Activated CD8-positive, alpha-beta memory T cell treated with anti-CD3 and anti-CD28 coated beads for 48 hours (primary cell): Measurements from ENCODE around the gene HECTD4.

Experiments
- DNase-seq, 3 experiments: peaks; one replicate each; pipeline ENCODE4 v3.0.0-alpha.2; 2020; ENCODE audit warnings: low read depth in 2 of 3, low spot score in 2 of 3

HECTD4 gene

GRCh38 chr12:112217647-112218046 lies 164.6 kb downstream of the HECTD4 start:
- no peak for DNase-seq

DNA sequence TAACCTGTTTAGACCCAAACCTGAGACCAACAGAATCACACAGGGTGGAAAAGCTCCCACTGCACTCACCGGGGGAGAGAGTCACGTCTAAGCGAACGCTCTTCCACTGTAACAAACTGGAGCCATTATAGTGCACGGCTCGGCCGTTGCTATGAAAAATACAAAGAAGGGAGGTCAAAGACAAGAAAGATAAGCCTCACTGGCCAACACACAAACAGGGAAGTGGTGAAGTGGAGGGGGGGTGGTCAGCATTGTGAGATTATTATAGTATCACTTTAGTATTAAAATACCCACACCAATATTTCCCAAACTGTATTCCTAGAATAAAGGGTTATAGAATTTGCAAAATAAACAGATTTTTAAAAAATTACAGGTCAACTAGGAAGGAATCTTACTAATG lies 166.0 kb downstream of the HECTD4 start:
- DNase-seq, result no peak

DNA sequence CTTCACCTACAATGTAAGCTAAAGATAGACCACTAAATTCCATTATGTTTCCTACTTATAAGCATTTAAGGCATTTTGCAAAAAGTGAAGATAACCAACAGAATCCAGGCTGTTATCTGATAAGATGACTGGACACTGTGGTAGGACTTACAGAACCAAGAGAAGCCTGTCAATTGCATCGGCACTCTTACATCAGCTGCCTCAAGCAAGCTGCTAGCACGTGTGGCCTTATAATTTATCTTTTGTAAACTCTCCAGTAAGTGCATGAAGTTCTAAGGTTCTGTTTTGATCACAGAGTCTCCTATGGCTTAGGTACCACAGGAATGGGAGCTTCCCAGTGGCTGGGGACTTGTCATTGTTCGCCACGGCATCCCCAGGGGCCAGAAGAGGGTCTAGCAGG lies 168.2 kb downstream of the HECTD4 start:
- DNase-seq, result no peak

- DNase-seq, result no peak
These were observed 173.8 kb downstream of the HECTD4 start for GRCh38 chr12:112208301-112208910.

DNA sequence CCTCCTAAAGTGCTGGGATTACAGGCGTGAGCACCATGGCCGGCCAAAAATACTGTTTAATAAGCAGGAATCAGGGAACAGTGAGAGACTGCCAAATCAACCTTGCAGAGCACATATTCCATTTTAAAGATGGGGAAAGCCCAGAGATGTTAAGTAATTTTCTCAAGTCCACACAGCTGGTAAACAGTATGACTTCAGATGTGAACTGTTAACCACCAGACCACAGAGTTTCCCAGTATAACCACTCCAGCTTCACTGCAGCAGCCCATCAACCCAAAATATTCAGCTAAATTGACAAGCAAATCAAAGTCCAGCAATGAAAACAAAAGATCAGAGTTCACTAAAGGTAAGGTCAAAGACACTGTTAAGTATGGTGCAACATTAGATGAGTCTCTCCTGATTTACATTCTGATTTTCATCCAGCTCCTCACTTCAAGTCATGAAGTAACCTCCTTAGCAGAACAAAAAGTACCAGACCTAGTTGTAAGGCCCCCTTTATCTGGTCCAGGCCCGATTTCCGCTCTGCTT lies 174.8 kb downstream of the HECTD4 start:
- no peak for DNase-seq

- no peak for DNase-seq
These were observed 175.3 kb downstream of the HECTD4 start for GRCh38 chr12:112206944-112207343.

GRCh38 chr12:112199136-112199535 lies 183.1 kb downstream of the HECTD4 start:
- DNase-seq, result no peak

DNA sequence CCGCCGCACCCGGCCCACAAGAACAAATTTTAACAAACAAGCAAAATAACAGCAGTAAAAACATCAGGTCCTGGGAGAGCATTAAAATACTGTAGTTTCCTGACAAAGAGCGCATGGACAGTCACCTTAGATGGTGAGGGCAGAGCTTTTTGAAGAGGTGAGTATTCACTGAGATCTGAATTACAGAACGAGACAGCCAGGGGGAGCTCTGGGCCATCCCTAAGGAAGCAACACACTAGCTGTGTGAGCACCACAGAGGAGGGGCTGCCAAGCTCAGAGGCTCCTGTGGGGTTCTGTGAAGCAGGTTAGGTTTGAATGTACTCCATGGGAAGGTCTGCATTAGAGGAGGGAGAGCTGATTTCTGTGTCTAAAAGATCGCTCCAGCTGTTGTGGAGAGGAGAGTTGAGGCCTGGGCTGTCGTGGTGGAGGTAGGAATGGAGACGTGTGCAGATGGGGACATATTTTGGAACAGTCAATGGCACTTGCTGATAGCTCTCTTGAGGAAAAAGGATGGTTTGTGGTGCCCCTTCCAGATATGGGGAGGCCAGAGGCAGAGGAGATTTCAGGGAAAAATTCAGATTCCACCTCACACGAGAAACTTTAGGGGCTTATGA lies 184.0 kb downstream of the HECTD4 start:
- DNase-seq, result peak in 1 of 3 experiments; percentile 8

DNA sequence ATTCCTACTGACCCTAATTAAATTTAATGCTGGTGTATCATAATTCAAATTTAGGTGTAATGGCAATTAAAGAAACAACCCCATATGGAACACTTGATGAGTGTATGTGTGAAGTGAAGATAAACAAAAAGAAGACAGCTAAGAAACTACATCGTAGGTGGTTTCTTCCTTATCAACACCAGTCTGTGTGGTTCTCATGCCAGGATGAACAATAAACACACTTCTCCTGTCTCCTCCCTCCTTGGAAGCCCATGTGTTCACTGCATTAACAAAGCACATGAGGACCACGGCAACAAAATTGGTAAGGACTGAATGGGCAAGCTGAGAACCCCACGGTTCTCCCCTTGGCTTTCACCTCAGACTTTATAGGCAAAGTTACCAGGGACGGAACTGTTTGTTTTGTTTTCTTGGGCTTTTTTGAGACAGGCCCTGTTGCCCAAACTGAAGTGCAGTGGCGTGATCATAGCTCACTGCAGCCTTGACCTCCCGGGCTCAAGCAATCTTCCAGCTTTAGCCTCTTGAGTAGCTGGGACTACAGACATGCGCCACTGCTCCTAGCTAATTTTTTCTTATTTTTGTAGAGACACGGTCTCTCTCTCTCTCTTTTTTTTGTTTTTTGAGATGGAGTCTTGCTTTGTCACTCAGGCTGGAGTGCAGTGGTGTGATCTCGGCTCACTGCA lies 185.9 kb downstream of the HECTD4 start:
- DNase-seq, result no peak

- no peak for DNase-seq
These were observed 187.5 kb downstream of the HECTD4 start for GRCh38 chr12:112194601-112195247.

- no peak for DNase-seq
These were observed 189.8 kb downstream of the HECTD4 start for GRCh38 chr12:112192475-112192874.

GRCh38 chr12:112191840-112192321 lies 190.3 kb downstream of the HECTD4 start:
- DNase-seq, result no peak

DNA sequence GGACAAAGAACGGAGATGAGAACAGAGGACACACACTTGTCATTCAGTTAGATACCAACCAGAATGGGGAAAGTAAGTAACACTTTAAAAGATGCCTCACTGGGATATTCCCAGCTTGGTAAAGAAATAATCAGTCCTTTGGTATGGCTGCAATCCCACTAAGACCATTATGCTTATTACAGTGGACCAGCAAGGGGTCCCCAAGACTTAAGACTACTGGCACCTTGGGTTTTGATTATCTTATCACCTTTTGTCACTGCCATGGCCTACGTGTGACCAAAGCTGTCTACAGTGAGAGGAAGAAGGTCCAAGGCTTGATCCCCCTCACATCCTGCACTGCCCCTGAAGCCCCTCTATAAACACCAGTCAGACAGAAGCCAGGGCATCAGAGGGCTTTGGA lies 191.0 kb downstream of the HECTD4 start:
- no peak for DNase-seq

DNA sequence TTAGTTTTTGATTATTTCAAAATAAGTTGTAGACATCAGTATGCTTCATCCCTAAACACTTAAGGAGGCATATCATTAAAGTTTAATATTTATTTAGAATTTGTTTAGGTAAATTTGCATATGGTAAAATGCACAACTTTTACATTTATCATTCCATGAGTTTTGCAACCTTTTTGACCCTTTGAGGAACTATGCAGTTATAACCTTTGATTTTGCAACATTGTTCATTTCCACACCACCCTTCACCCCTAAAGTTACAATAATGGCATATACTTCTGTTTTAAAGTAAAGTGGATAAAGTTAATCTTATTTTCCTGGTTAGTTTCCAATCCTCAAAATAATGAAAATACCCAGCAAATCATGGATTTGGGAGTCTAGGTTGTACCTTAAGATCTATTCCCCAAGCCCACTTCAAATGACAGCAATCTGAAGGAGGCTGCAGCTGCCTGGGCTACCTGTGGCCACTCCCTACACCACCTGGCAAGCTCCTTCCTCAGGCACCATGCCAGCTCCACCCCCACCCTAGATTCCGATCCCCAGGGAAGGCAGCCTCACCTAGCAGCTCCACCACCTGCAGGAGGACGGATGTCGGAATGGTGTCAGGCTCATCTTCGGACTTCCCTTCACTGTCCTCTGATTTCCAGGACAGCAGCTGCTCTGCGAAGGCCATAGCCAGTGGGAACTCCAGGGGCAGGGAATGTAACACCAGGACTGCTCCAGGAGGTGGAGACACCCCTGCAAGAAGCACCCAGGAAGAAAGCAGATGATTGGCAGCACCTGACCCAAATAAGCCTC lies 191.8 kb downstream of the HECTD4 start:
- DNase-seq, result no peak

DNA sequence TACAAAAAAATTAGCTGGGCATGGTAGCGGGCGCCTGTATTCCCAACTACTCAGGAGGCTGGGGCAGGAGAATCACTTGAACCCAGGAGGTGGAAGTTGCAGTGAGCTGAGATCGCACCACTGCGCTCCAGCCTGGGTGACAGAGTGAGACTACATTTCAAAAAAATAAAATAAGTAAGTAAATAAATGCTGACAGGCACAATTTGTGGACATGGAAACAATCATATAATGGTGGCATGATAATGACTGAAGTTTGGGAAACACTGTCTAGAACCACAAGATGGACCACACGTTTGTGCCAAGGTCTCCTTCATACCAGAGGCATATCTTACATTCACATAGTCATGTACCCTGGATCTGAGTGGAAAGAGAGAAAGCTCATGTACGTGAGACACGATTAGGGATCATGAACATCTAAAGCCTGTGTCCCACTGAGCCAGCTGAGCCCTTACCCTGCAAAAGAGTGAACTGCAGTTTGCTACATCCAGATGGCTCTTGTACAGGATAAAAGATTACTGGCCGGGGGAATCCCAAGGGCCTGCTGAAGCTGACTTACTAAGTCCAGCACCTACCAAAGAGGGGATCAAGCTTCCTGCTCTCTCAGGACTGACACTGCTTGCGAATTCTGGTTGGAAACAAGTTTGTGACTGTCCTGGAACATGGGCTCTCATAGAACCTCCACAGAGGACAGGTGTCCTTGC lies 194.0 kb downstream of the HECTD4 start:
- no peak for DNase-seq

- no peak for DNase-seq
These were observed 196.9 kb downstream of the HECTD4 start for GRCh38 chr12:112185093-112185923.

DNA sequence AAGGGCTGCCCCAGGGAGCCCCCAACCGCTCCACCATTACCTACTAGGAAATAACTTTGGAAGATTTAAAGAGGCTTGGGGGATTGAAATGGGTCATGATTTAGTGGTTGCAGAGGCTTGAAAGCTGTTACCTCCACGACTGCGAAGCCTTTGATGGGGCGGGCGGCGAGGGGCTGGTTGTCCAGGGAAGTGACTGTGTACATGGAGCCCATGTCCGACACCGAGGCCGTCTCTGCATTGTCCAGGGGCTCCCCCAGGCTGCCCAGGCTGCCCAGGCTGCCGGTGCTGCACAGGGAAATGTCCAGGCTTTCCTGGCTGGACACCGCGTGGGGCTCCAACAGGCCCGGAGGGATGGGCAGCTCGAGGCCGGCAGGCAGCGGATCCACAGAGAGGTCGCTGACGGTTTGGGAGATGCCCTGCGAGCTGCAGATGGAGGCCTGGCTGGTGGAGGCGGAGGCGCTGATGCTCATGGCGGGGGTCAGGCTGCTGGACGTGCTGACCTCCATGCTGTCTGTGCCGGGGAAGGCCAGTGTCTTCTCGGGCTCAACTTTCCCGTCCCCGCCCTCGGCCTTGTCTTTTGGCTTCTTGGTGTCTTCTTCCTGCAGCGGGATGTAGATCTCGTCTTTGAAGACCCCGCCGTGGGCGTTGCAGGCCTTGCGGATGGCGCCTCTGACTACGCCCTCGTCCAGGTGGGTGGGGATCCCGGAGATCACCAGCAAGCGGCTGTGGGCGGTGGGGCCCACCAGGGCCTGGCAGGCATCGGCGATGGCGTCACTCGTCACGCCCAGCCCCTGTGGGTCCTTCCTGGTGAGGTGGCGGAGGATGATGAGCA lies 198.0 kb downstream of the HECTD4 start:
- no peak for DNase-seq
